Neural progenitor cell (in vitro differentiated cells): ENCODE measurements around the gene PTGES3L. TPM values are rescaled to one million over a fixed set of nuclear protein-coding genes. Genes with fewer than 3 reads are reported as not detected.
A peak's percentile ranks its signal among the peaks of the same experiment; 100 is the strongest.

Experiments
- DNase-seq: peaks from one replicate; pipeline ENCODE4 v3.0.0-alpha.2; 2016; ENCODE audit warnings: low spot score
- H2AFZ ChIP-seq: fragments of 200-600 bp; sonication (generic); replicated peaks from 2 replicates; pipeline ENCODE4 v1.6.1; 2016; ENCODE audit warnings: antibody characterized with exemption
- H3F3A ChIP-seq: fragments of 200-600 bp; sonication (generic); 2 replicates; pipeline ENCODE4 v1.6.1; 2016; ENCODE audit warnings: antibody characterized with exemption, low read depth
- H3K27ac ChIP-seq: fragments of 200-600 bp; sonication (generic); 2 replicates; pipeline ENCODE4 v1.5.1; 2016; ENCODE audit warnings: mild to moderate bottlenecking
- H3K27me3 ChIP-seq: fragments of 200-600 bp; sonication (generic); 2 replicates; pipeline ENCODE4 v1.6.1; 2016; ENCODE audit warnings: mild to moderate bottlenecking, moderate library complexity
- H3K36me3 ChIP-seq: fragments of 200-600 bp; sonication (generic); 2 replicates; pipeline ENCODE4 v1.5.1; 2016
- H3K4me1 ChIP-seq: fragments of 200-600 bp; sonication (generic); 2 replicates; pipeline ENCODE4 v1.6.1; 2016; ENCODE audit warnings: mixed run types
- H3K4me2 ChIP-seq: fragments of 200-600 bp; sonication (generic); 2 replicates; pipeline ENCODE4 v1.6.1; 2016
- H3K4me3 ChIP-seq: fragments of 200-600 bp; sonication (generic); 2 replicates; pipeline ENCODE4 v1.5.1; 2016
- H3K79me2 ChIP-seq: fragments of 200-600 bp; sonication (generic); 2 replicates; pipeline ENCODE4 v1.6.1; 2016; ENCODE audit warnings: low read depth
- H3K9ac ChIP-seq: fragments of 200-600 bp; sonication (generic); 2 replicates; pipeline ENCODE4 v1.6.1; 2016
- H3K9me3 ChIP-seq: fragments of 200-600 bp; sonication (generic); 2 replicates; pipeline ENCODE4 v1.5.1; 2016; ENCODE audit warnings: low read depth
- H4K20me1 ChIP-seq: fragments of 200-600 bp; sonication (generic); 2 replicates; pipeline ENCODE4 v1.6.1; 2016; ENCODE audit warnings: low read depth
- H3K27ac Mint-ChIP-seq: 3 replicates; pipeline ENCODE4 v1.8.0; 2021; ENCODE audit warnings: mixed read lengths
- H3K27me3 Mint-ChIP-seq: 2 replicates; pipeline ENCODE4 v1.8.0; 2022; ENCODE audit warnings: low read depth, mild to moderate bottlenecking, inconsistent platforms, moderate library complexity, mixed read lengths; ENCODE audit not compliant: insufficient read depth
- H3K36me3 Mint-ChIP-seq: 3 replicates; pipeline ENCODE4 v1.8.0; 2021; ENCODE audit warnings: mixed read lengths
- H3K4me1 Mint-ChIP-seq: 3 replicates; pipeline ENCODE4 v1.8.0; 2021; ENCODE audit warnings: mixed read lengths
- H3K4me3 Mint-ChIP-seq: 3 replicates; pipeline ENCODE4 v1.8.0; 2021; ENCODE audit warnings: mild to moderate bottlenecking, moderate library complexity, mixed read lengths
- H3K9me3 Mint-ChIP-seq: 3 replicates; pipeline ENCODE4 v1.8.0; 2020; ENCODE audit warnings: mixed read lengths
- EZH2 ChIP-seq: fragments of 200-600 bp; sonication (generic); IDR thresholded peaks from 2 replicates; pipeline ENCODE4 v1.6.1; 2017; ENCODE audit warnings: antibody characterized with exemption, mild to moderate bottlenecking, moderate library complexity
- EZH2phosphoT487 ChIP-seq: fragments of 200-600 bp; sonication (generic); IDR thresholded peaks from 2 replicates; pipeline ENCODE4 v1.6.1; 2017; ENCODE audit warnings: antibody characterized with exemption
- total RNA-seq: library from RNA; depleted of rRNA; stranded (reverse); fragments of >200 nt; gene quantifications from 2 replicates; pipeline ENCODE4 v1.2.3, GENCODE V29; 2015; ENCODE audit warnings: low replicate concordance
- TF ChIP-seq, protein P1 (sequence below): fragments of 200-600 bp; sonication (generic); IDR thresholded peaks from 2 replicates; pipeline ENCODE4 v1.5.1; 2017; ENCODE audit warnings: antibody characterized with exemption, mild to moderate bottlenecking

PTGES3L gene
- total RNA-seq, 1 donor from 2014 or later: 7.7 TPM

DNA sequence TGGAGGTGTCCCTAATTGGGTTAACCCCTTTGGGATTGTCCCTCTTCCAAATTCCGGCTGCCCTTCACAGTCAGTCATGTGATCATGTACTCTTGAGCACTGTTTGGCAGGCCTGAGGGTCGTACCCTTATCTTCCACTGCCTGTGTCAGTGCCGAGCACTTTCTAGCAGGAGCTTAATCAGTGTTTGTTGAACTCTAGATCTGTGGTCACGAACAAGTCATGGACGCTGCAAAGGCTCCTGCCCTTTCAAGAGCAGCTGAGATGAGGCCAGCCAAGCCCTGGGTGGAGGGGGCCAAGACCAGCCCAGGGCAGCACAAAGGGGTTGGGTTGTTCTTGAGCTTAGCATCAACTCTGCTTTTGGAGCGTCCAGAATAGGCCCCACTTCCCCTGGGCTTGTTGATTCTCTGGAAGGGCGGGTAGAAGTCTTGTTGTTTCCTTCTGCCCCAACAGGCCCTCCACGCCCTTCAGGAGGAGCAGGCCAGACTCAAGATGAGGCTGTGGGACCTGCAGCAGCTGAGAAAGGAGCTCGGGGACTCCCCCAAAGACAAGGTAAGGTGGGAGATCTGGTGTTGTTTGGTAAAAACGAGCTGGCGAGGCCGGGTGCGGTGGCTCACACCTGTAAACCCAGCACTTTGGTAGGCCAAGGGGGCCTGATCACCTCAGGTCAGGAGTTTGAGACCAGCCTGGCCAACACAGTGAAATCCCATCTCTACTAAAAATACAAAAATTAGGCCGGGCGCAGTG, 32.0 kb upstream of the PTGES3L start:
- no peaks in the 10 kb centered on the region for H3K9me3 ChIP-seq
- no peaks in the 10 kb centered on the region for H3K36me3 ChIP-seq
- H2AFZ ChIP-seq: no peak overlapping the region
- peaks cover 7% of the 10 kb centered on the region for H3F3A ChIP-seq
- H3K36me3 Mint-ChIP-seq: peaks cover 4% of the 10 kb centered on the region
- no peaks in the 10 kb centered on the region for H3K9me3 Mint-ChIP-seq
- H3K27ac ChIP-seq: no peak overlapping the region
- peak overlapping the region; percentile 21 for H3K4me3 Mint-ChIP-seq
- no peaks in the 10 kb centered on the region for H3K4me1 ChIP-seq
- no peaks in the 10 kb centered on the region for H3K27me3 ChIP-seq
- H3K9ac ChIP-seq: no peak overlapping the region
- H3K79me2 ChIP-seq: no peaks in the 10 kb centered on the region
- TF ChIP-seq EZH2 (no peak), EZH2phosphoT487 (no peak)
- TF ChIP-seq, protein P1, sequence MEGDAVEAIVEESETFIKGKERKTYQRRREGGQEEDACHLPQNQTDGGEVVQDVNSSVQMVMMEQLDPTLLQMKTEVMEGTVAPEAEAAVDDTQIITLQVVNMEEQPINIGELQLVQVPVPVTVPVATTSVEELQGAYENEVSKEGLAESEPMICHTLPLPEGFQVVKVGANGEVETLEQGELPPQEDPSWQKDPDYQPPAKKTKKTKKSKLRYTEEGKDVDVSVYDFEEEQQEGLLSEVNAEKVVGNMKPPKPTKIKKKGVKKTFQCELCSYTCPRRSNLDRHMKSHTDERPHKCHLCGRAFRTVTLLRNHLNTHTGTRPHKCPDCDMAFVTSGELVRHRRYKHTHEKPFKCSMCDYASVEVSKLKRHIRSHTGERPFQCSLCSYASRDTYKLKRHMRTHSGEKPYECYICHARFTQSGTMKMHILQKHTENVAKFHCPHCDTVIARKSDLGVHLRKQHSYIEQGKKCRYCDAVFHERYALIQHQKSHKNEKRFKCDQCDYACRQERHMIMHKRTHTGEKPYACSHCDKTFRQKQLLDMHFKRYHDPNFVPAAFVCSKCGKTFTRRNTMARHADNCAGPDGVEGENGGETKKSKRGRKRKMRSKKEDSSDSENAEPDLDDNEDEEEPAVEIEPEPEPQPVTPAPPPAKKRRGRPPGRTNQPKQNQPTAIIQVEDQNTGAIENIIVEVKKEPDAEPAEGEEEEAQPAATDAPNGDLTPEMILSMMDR: no peak
- H3K27ac Mint-ChIP-seq: peak overlapping the region; percentile 66
- no peak for DNase-seq
- no peak overlapping the region for H3K4me2 ChIP-seq
- H3K27me3 Mint-ChIP-seq: no peaks in the 10 kb centered on the region
- H4K20me1 ChIP-seq: no peaks in the 10 kb centered on the region
- no peak overlapping the region for H3K4me3 ChIP-seq
- H3K4me1 Mint-ChIP-seq: peaks cover 25% of the 10 kb centered on the region

DNA sequence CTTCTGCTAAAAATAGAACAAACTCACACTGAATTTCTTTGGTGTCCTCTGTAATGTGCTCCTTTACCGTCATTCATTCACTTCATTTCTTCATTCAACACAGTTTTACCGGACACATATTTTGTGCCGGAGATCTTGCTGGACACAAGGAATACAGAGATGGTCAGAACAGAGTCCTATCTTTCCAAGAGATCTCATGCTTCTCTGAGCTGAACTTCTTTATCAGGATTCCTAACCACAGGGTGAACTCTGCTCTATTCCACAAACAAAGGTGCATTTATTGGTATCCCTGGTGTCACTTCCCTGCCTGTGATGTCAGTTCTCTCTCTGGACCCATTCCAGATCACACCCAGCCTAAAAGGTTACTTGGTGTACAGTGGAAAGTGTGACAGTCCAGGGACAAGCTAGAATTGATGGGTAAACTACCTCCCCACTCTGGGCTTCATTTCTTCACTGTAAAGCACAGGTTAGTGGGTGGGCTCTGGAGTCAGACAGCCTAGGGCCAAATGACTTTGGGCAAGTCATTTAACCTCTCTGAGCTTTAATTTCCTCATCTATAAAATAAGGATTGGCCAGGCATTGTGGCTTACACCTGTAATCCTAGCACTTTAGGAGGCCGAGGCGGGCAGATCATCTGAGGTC, 30.9 kb upstream of the PTGES3L start:
- TF ChIP-seq, protein P1: no peak
- TF ChIP-seq EZH2phosphoT487 (no peak), EZH2 (no peak)
- H3K27me3 Mint-ChIP-seq: peaks cover 2% of the 10 kb centered on the region
- no peak overlapping the region for H3K27ac ChIP-seq
- no peak overlapping the region for H3K4me2 ChIP-seq
- no peaks in the 10 kb centered on the region for H4K20me1 ChIP-seq
- no peak overlapping the region for H3K27ac Mint-ChIP-seq
- no peak for DNase-seq
- H3K4me3 ChIP-seq: no peak overlapping the region
- no peaks in the 10 kb centered on the region for H3K9me3 ChIP-seq
- peaks cover 4% of the 10 kb centered on the region for H3K36me3 Mint-ChIP-seq
- H3K4me1 Mint-ChIP-seq: peaks cover 22% of the 10 kb centered on the region
- no peaks in the 10 kb centered on the region for H3K79me2 ChIP-seq
- peaks cover 4% of the 10 kb centered on the region for H3K4me1 ChIP-seq
- H3K27me3 ChIP-seq: no peaks in the 10 kb centered on the region
- H3K36me3 ChIP-seq: no peaks in the 10 kb centered on the region
- no peak overlapping the region for H3K9ac ChIP-seq
- H3K4me3 Mint-ChIP-seq: no peak overlapping the region
- H3F3A ChIP-seq: peaks cover 17% of the 10 kb centered on the region
- no peak overlapping the region for H2AFZ ChIP-seq
- H3K9me3 Mint-ChIP-seq: no peaks in the 10 kb centered on the region

DNA sequence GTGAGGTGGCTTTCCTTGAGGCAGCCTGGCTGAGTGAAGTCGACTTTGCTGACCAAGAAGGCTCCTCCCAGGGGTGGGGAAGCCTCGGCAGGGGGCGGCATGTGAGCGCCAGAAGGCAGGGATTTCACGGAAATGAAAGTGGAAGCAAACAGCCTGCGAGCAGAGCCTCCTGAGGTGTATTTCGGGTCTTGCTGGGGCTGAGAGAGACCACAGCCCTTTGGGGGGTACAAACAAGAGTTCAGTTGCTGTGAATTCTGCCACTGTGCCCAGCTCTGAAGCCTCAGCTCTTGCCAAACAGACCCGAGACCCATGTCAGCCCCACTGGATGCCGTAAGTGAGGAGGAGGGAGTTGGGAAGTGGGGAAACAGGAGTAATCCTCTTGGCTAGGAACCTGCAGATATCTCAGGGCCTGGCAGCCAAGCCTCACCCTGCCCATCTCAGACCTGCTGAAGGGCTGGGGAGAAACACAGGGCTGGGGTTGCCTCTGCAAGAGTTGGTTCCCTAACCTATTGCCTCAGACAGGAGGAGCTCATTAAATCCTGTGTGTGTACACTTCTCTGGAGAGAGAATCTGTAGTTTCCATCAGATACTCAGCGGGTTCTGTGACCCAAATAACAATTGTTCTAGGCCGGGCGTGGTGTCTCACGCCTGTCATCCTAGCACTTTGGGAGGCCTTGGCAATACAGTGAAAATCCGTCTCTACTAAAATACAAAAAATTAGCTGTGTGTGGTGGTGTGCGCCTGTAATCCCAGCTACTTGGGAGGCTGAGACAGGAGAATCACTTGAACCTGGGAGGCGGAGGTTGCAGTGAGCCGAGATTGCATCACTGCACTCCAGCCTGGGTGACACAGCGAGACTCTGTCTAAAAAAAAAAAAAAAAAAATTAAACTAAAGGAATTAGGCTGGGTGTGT, 27.0 kb upstream of the PTGES3L start, which contains the start of gene IFI35:
IFI35 (plus strand) TSS at position 146 of the 913 bp plus-strand sequence; CDS start at position 310, 164 bp downstream.
- H3K27me3 ChIP-seq: no peaks in the 10 kb centered on the region
- H3K9me3 Mint-ChIP-seq: no peaks in the 10 kb centered on the region
- peaks cover 7% of the 10 kb centered on the region for H4K20me1 ChIP-seq
- peak within 1 kb of the TSS; percentile 91 for H2AFZ ChIP-seq
- no peaks in the 10 kb centered on the region for H3K9me3 ChIP-seq
- peak within 1 kb of the TSS; percentile 72 for H3K4me2 ChIP-seq
- peaks cover 6% of the 10 kb centered on the region for H3K36me3 ChIP-seq
- peak within 1 kb of the TSS; percentile 40 for H3K4me3 ChIP-seq
- peaks cover 5% of the 10 kb centered on the region for H3K4me1 Mint-ChIP-seq
- DNase-seq: peak; percentile 65
- H3K27ac Mint-ChIP-seq: peak within 1 kb of the TSS; percentile 66
- no peak within 1 kb of the TSS for H3K9ac ChIP-seq
- peaks cover 2% of the 10 kb centered on the region for H3K27me3 Mint-ChIP-seq
- H3K36me3 Mint-ChIP-seq: peaks cover 11% of the 10 kb centered on the region
- peaks cover 41% of the 10 kb centered on the region for H3F3A ChIP-seq
- H3K4me3 Mint-ChIP-seq: peak within 1 kb of the TSS; percentile 46
- peaks cover 4% of the 10 kb centered on the region for H3K4me1 ChIP-seq
- no peaks in the 10 kb centered on the region for H3K79me2 ChIP-seq
- H3K27ac ChIP-seq: no peak within 1 kb of the TSS
- TF ChIP-seq, protein P1: peak; percentile 32
- TF ChIP-seq EZH2phosphoT487: no peak
